Neutrophil (primary cell): ENCODE data around the gene ABLIM2.
A peak's percentile ranks its signal among the peaks of the same experiment; 100 is the strongest.

Experiments
- H3K27ac ChIP-seq: fragments of 200-600 bp; sonication (generic); 2 replicates; pipeline ENCODE4 v1.5.1; 2016; ENCODE audit warnings: mild to moderate bottlenecking, moderate library complexity
- H3K27me3 ChIP-seq: fragments of 200-600 bp; sonication (generic); 2 replicates; pipeline ENCODE4 v1.6.0; 2016; ENCODE audit warnings: mild to moderate bottlenecking
- H3K36me3 ChIP-seq: fragments of 200-600 bp; sonication (generic); 2 replicates; pipeline ENCODE4 v1.5.1; 2017
- H3K4me1 ChIP-seq, 2 experiments: fragments of 200-600 bp in 1 of 2; sonication (generic) in 1 of 2; 1 replicate in 1 of 2; 2 replicates in 1 of 2; pipeline versions ENCODE4 v1.5.1 to v1.6.1; 2013 to 2016; ENCODE audit warnings: low read depth in 1 of 2, low read length in 1 of 2, mild to moderate bottlenecking in 1 of 2, moderate library complexity in 1 of 2; ENCODE audit not compliant: control insufficient read depth in 1 of 2, insufficient read depth in 1 of 2
- H3K4me3 ChIP-seq, 2 experiments: fragments of 200-600 bp in 1 of 2; sonication (generic) in 1 of 2; 1 replicate in 1 of 2; 2 replicates in 1 of 2; pipeline ENCODE4 v1.5.1; 2013 to 2016; ENCODE audit warnings: low read depth in 1 of 2, low read length in 1 of 2, mild to moderate bottlenecking in 1 of 2, moderate library complexity in 1 of 2
- H3K9me3 ChIP-seq: fragments of 200-600 bp; sonication (generic); 2 replicates; pipeline ENCODE4 v1.5.1; 2016
- CTCF ChIP-seq: fragments of 200-600 bp; sonication (generic); IDR thresholded peaks from 2 replicates; pipeline ENCODE4 v1.5.1; 2016; ENCODE audit warnings: antibody characterized with exemption

ABLIM2 gene

DNA sequence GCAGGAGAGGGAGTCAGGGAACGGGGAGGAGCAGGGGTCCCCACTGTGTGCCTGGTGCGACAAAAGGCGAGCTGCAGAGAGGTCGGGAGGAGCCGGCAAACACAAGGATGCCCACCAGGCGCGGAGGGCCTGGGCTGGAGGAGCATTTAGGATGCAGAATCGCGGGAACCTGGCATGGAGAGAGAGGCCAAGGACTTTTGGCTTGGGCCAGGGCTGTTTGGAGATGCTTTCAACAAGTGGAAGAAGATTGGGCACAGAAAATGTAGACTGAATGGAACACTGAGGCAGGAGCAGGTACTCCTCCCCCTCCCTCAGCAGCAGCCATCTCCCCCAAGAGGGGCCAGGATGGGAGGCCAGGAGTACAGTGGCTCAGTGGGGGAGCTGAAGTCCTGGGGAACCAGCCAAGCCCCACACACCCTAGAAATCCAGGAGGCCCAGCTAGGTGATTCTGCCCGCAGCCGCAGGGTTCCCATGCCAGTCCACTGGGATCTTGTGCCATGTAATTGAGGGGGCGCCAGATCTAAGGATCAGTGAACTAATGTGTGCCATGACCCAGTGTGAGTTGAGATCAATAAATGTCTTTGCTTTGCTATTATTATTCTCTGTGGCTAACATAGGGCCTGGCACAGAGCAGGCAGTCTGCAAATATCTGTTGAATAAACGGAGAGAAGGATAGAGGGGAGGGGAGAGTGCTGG is 1.1 kb upstream of the ABLIM2 start:
- Histone ChIP-seq H3K9me3 (no peaks in the 10 kb centered on the region), H3K36me3 (no peaks in the 10 kb centered on the region), H3K27me3 (peaks cover 94% of the 10 kb centered on the region), H3K4me3 (peak overlapping the region; percentile 73 to 78), H3K27ac (no peak overlapping the region), H3K4me1 (peaks cover 15% of the 10 kb centered on the region in 2 experiments)
- no peak for TF ChIP-seq CTCF

DNA sequence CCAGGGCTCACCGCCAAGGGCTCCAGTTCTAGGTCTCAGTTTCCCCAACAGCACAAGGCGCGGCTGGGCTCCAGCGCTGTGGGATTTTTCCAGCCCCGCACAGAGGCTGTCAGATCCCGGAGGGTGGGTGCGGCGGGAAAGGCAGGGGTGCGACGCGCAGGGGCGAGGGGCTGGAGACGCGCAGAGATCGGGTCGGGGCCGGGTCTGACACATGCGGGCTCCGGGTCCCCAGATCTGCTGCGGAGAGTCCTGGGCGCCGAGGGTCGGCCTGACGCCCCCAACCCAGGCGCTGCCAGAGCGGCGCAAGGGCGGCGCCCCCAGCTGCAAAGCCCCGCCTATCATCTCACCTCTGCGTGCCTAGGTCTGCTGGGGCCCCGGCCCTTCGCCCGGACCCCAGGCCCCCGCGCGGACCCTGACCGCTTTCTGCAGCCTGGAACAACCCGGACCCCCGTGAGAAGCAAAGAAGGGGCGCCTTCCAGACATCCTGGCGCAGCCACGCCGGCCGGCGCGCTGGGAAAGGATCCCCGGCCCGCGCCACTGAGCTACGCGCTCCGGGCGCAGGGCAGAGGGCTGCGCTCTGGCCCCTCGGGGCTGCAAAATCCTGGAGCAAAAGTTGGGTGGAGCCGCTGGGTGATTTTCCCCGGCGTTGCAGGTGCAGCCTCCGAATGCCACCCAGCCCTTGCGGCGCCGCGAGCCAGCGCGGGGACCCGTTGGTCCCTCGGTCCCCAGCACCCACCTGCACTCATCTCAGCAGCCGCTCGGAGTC is 486 bp downstream of the ABLIM2 start:
- TF ChIP-seq CTCF, result no peak
- peaks cover 89% of the 10 kb centered on the region for H3K27me3 ChIP-seq
- peak overlapping the region; percentile 73 to 78 for H3K4me3 ChIP-seq
- no peaks in the 10 kb centered on the region for H3K9me3 ChIP-seq
- no peaks in the 10 kb centered on the region for H3K36me3 ChIP-seq
- H3K27ac ChIP-seq, result no peak overlapping the region
- H3K4me1 ChIP-seq, result peaks cover 15% of the 10 kb centered on the region in 2 experiments

DNA sequence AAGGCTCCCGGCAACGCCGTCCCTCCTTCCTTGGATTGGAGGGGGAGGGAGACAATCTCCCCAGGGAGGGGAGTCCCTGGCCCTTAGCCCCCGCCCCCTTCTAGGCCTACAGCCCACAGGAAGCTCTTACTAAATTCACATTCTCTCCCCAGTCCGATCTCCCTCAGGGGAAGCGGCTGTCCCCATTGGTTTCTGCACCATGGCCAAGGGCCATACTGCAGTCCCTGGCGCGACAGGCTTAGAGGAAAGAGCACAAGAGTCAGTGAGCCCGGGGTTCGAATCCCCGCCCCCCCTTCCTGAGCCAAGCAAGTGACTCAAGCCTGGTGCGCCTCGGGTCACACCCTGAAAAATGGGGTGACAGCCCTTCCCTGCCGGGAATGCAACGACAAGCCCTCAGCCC is 1.1 kb downstream of the ABLIM2 start:
- Histone ChIP-seq H3K4me3 (no peak overlapping the region), H3K27ac (no peak overlapping the region), H3K9me3 (no peaks in the 10 kb centered on the region), H3K27me3 (peaks cover 89% of the 10 kb centered on the region), H3K36me3 (no peaks in the 10 kb centered on the region), H3K4me1 (peaks cover 15% of the 10 kb centered on the region in 2 experiments)
- TF ChIP-seq CTCF, result no peak

- H3K36me3 ChIP-seq, result no peaks in the 10 kb centered on the region
- peaks cover 15% of the 10 kb centered on the region in 2 experiments for H3K4me1 ChIP-seq
- H3K9me3 ChIP-seq, result no peaks in the 10 kb centered on the region
- no peak overlapping the region for H3K4me3 ChIP-seq
- peaks cover 89% of the 10 kb centered on the region for H3K27me3 ChIP-seq
- no peak for TF ChIP-seq CTCF
- no peak overlapping the region for H3K27ac ChIP-seq
Observed at GRCh38 chr4:8156617-8157016, 2.0 kb downstream of the ABLIM2 start.

GRCh38 chr4:8155660-8156421 is 2.8 kb downstream of the ABLIM2 start:
- Histone ChIP-seq H3K27me3 (peaks cover 82% of the 10 kb centered on the region), H3K4me1 (peaks cover 15% of the 10 kb centered on the region in 2 experiments), H3K4me3 (no peak overlapping the region), H3K36me3 (no peaks in the 10 kb centered on the region), H3K9me3 (no peaks in the 10 kb centered on the region), H3K27ac (no peak overlapping the region)
- TF ChIP-seq CTCF, result no peak
